HG03571 (cell line): ENCODE data around the gene ADRA2B.

Experiments used
- ATAC-seq: cut with Tn5 transposase; IDR thresholded peaks from one replicate; pipeline ENCODE4 v1.9.1; 2021; ENCODE audit not compliant: unreplicated experiment

Gene ADRA2B

DNA sequence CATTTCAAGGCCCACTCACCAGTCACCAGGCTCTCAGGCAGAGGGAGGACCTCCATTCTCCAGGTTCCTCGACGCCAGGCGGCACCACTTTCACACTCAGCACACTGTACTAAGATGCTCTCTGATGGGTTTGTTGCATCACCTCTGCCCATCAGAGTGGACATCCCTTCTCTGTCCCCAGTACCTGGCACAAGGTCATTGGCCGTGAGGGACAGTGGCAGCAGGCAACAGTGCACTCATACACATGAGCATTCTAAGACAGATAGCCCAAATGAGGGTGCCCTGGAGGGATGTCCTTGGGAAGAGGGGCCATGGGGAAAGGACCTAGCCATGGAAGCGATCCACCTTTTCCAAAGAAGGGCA lies 3.0 kb upstream of the ADRA2B start:
- ATAC-seq = no peak

DNA sequence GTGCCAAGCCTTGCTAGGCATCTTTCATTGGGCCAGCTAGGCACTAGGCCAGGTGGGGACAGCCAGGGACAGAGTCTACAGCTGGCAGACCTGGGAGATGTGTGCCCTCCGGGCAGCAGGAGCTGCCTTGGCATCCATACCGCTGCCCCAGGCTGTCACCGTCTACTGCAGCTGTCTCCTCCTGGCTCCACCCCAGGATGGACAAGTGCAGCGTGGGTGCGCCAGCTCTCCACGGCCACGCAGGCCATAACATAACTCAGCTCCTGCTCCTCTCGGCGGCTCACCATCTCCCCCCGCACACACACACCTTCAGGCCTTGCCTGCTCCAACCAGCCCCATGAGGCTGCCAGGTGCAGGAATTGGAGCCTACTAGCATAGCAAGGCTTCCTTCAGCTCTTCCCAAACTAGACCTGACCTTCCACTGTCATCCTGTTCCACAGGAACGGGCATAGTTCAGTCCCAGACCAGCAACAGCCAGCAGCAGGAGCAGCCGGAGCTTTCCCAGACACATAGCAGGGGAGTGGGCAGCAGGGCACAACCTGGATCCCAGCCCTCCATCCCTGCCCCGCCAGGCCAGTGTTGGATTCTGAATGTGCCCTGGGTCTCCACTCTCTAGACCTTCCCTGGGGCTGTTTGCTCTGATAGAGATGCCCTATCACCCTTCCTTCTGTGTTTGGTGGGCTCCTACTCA lies 2.5 kb upstream of the ADRA2B start:
- ATAC-seq = no peak

DNA sequence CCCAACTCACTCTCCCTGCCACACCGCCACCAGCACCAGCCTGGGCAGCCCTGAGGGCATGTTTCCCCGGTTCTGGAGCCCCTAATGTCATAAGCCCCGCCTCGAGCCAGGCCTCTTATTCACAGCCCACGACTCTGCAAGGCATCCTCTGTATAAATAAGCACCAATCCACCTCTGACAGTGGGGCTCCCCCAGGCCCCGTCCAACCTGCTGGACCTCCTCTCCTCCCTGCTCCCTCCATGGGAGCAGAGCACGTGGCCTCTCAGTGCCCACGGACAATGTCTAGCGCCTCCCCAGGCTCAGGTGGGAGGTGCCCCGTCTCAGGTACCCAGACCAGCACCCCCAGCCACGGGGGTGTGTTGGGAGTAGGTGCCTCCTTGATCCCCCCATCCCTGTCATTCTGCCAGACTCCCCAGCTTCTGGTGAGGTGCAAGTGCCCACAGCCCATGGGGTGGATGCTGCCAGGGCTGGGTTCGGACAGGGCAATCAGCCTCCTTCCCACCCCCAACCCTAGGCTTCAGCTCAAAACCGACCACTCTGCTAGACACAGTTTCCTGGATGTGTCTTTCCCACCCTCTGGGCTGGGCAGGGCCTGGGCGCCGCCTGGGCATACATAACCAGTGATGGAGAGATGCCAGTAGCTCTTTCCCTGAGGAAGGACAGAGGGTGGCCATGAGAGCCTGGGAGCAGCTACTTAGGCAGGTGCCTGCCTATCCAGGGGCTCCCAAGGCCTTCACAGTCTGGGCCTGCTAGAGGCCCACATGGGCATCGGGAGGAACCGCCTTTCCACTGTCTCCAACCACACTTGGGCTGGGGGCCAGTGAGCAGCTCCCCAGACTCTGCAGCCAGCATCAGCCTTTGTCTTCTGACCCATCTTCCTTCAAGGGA lies 1.6 kb upstream of the ADRA2B start:
- ATAC-seq = no peak

DNA sequence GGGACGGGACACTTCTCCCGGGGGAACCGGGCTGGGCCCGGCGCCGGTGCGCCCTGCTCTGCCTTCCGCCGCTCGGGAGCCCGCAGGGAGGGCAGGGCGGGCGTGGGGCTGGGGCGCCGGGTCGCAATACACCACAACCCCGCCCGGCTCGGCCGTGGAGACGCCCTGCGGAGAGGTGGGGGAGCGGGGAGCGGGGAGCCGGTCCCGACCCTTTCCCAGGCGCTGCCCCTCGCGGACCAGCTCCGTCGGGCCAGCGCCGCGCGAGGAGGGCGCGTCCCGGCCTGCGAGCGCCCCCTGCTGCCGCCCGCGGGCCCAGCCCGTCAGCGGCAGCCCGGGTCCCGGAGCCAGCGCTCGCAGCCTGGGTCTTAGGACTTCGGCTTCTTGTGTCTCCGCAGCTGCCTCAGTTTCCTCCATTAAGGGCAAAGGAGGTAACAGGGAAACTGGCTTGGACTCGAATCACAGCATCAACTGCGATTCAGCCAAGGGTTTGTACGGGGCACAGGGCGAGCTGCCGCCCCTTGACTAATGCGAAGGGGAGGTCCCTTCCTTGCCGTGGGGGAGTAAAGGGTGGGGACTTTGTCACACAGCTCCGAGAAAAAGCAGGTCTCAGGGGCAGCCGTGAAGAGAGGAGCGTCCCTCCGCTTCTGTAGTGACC lies 635 bp upstream of the ADRA2B start:
- peak; percentile 65 for ATAC-seq

DNA sequence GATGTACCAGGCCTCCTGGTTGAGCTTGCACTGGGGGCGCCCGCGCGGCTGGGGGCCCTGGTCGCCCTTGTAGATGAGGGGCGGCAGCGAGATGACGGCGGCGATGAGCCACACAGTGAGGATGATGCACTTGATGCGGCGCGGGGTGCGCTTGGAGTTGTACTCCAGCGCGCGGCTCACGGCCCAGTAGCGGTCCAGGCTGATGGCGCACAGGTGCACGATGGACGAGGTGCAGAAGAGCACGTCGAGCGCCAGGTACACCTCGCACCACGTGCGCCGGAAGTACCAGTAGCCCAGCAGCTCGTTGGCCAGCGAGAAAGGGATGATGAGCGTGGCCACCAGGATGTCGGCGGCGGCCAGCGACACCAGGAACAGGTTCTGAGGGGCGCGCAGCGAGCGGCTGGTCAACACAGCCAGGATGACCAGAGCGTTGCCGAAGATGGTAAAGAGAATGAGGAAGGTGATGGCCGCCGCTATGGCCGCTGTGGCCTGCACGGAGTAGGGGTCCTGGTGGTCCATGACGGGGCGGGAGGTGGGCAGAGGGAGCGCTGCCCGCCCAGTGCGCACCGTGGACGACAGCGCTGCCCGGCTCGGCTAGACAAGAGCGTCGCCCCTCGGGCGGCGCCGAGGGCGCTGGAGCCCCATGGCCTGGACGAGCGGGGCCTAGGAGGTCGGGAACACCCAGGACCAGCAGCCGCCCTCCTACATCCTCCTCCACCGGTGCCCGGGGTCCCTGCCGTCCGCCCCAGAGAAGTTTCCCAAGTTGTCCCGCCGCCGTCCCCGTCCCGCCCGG lies 544 bp downstream of the ADRA2B start:
- no peak for ATAC-seq

DNA sequence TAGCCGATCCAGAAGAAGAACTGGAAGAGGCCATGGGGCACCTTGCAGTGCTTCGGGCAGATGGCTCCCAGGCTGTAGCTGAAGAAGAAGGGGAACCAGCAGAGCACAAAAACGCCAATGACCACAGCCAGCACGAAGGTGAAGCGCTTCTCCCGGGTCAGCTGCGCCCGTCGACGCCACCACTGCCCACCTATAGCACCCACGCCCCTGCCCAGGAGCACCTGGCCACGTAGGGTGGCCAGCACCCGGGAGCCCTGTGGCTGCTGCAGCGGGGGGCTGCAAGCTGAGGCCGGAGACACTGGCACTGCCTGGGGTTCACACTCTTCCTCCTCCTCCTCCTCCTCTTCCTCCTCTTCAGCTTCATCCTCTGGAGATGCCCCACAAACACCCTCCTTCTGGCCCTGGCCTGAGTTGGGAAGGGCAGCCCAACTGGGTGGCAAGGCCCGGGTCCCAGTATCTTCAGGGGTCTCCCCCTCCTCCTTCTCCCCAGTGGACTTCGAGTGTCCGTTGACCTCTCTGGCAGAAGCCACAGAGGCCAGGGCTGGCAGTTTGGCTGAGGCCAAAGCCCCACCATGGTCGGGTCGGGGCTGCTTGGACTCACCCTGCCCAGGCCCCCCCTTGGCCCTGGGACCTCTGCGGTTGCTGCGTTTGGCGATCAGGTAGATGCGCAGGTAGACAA lies 1.3 kb downstream of the ADRA2B start:
- ATAC-seq = no peak

DNA sequence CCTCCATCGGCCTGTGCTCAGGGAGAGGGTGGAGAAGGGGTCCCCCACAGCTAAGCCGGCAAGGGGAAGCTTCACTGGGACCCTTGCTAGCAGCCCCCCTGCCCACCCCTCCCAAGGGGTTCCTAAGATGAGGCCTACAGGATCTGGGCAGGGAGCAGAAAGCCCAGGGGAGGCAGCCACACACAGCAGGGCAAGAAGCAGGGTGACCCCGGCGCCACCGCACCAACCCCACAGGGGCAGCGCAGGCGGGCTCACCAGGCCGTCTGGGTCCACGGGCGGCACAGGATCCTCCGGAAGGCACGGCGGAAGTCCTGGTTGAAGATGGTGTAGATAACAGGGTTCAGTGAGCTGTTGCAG lies 1.8 kb downstream of the ADRA2B start:
- no peak for ATAC-seq

DNA sequence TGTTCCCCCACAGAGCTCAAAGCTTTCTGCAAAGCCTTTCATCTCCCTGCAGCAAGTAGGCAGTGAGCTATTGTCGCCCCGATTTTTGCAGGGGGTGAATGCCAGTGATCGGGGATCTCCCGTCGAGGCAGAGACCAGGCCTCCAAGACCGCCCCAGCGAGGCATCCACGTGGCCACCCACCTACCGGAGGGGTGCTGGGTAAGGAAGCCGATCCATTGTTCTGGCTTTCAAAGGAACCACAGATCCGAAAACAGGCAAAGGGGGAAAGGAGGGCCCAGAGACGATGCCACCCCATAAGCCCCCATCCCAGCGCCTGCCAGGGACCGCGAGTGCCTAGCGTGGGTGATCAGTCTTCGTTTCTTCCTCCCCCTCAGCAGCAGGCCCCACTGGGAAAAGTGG lies 2.4 kb downstream of the ADRA2B start:
- ATAC-seq = no peak

DNA sequence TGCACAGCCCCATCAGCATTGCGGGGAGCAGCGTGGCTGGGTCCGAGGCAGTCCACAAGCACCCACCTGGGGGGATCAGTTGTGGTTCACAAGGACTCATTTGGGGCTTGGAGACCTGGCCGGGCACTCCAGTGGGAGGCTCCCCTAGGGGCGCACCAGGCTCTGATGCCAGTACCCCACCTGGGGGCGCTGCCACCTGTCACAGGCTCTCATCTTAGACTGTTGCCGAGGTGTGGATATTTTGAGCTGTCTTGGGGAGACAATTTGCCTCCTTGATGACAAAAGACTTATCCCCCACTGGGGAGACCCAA lies 3.0 kb downstream of the ADRA2B start:
- no peak for ATAC-seq

DNA sequence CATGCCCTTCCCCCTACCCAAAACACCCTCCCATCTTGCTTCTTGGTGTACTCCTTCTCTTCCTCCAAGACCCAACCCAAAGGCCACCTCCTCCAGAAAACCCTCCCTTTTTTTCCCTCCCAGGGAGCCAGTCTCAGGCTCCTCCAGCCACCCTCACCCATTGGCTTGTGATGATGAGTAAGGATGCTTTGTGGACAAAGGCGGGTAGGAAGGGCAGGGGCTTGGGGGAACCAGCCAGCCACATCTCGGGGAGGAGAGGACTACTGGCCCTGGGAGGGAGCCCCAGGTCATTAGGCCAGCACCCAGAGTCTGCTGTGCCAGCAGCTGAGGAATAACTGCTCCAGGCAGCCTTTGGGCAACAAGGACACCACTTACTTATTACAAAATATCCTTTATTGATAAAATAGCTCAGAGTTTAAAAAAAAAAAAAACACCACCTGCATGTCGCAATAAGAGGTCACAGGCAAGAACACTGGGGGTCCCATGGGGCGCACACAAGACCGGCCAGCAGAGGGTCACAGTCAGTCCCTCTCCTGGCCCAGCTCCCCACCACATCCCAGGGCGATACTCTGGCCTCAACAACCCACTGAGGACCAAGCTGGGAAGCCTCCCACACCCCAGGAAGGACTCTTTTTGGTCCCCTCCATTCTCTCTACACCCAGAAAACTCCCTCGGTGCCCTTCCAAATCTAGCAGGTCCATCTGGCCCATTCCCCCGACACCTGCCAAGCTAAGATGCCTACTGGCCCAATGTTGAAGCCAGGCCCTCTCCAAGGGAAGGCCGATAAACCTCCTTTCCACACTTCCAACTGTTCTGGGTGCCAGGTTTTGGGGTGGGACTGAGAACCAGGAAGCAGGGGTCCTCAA lies 3.6 kb downstream of the ADRA2B start:
- ATAC-seq = no peak

DNA sequence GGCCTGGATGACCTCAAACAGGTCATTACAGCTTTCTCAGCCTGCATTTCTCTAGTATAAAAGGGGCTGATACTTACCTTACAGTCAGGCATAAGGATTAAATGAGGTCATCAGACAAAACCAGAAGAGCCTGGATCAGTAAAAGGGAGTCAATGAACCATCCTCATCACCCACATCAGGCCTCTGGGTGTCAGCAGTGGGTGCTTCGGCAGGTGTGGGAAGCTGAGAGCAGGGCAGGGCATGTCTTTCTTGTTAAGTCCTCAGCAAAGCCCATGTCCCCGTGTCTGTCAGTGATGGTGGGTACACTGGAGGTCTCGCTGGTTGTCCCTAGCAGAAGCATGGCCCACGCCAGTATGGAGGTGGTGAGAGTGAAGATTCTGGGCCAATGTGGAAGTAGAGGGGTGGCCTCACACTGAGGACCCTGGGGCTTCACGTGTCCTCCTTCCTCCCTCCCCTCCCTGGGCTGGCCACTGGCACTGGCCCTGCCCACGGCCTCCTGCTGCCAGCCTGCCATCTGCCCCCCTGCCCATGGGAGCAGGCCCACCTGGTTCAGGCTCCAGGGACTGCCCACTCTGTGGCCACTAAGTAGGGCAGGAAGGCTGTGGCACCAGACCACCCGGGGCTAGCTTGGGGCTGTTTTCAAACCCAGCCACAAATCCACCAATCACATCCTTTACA lies 4.4 kb downstream of the ADRA2B start:
- ATAC-seq = no peak

DNA sequence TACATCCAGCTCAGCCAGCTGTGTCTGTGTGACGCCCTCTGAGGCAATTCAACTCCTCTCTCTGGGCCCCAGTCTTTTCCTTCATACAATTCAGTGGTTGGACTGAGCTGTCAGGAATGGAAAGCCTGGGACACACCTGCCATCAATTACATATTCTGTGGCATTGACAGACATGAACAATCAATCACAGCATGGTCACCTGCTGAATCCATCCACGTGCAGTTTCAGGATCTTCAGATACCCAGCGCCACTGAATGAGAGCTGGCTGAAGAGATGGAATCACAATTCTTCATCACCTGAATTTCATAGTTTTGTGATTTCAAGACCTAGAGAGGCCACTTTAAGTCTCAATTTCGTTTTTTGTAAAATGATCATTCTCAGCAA lies 5.1 kb downstream of the ADRA2B start:
- ATAC-seq = no peak

DNA sequence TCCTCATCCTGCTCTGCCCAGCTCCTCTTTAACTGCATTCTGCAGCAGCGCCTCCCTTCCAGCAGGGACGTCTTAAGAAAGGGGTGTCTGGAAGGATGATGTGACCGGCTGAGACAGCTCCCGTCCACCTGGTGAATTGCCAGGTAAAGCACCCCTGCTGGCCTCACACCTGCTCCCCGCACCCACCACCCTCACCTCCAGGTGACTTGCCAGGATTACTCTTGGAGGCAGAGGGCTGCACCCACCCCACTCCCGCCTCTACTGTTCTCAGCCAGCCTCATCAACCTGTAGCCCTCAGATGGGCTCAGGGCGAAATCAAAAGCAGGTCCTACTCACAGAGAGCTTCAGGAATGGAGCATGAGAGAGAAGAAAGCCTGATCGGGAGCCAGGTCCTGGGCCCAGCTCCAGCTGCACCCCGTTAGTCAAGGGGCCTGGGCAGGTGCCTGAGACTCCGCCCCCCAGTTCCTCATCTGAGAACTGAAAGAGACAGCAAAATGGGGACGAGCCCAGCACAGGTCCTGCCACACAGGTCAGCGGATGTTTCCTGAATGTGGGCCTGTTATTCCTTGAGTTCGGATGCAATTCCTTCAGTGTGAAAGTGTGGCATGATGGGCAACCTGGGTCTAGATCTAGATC lies 5.6 kb downstream of the ADRA2B start:
- ATAC-seq = no peak

DNA sequence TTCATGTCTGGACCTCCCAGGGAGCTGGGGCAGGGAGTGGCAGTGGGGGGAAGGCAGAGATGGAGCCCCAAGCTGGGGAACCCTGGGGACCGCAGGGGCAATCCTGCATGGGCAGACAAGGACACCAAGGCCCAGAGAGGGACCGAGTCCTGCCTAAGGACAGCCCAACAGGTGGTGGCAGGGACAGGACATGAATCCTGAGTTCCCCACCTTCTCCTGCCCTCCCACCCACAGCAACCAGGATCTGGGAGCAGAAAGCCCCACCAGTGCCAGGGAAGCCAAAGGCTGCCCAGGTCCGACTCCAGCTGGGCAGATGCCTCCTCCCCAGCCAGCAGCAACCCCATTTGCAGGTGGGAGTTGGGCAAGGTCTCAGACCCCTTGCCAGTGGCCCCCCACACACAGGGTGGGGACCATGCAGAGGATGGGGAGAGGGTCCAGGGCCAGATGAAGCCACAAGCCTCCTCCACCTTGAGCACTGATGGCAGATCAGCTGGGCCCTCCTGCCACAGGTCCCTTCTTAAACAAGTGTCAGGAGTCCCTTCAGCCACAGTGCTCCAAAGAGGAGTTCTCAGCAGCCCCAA lies 6.3 kb downstream of the ADRA2B start:
- ATAC-seq = no peak

DNA sequence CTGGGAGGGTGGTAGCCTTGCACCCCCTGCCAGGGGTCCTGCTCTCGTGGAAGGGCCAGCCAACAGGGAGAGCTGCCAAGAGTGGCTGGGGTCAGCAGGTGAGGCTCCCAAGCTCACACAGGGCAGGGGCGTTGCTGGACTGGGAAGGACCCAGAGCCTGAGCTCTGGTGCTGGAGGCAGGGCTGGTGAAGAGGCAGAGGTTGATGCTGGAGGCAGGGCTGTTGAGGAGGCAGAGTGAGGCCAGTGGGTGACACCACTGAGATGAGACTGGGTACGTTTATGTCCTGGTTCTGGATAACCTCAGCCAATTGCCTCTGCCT lies 7.0 kb downstream of the ADRA2B start:
- ATAC-seq = no peak

DNA sequence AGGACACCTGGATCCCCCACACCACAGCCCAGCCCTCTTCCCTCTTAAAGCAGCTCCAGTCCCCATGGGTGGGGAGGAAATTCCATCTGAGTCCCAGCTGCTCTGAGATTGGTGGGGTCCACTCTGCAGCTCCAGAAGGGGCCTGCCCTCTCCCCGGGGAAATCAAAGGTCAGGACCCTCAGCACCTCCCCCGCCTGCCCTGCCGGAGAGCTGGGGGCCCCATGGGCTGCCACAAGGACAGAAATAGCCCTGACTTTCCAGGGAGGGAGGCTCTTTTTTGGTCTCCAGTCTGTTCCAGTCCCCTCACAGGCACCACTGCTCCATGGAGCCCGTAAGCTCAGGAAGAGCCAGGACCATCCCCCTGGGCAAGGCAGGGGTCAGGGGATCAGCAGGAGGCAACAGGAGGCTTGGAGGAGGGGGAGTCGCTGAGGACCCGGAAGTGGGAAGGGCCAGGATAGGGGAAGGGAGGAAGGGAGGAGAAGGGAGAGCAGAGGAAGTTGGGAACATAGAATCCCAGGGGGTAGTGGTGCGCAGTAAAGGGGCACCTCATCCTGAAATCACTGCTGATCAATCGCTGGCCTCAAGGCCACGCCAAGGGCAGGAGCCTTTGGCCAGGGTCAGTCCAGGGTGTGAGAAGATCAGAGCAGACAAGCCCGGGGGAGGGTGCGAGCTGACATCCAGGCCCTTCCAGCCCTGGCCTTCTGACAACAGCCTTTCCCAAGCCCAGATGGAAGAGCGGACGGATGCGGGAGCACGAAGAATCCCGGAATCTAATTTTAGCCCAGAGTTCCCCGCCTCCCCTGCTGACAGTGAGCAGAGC lies 7.6 kb downstream of the ADRA2B start:
- no peak for ATAC-seq

DNA sequence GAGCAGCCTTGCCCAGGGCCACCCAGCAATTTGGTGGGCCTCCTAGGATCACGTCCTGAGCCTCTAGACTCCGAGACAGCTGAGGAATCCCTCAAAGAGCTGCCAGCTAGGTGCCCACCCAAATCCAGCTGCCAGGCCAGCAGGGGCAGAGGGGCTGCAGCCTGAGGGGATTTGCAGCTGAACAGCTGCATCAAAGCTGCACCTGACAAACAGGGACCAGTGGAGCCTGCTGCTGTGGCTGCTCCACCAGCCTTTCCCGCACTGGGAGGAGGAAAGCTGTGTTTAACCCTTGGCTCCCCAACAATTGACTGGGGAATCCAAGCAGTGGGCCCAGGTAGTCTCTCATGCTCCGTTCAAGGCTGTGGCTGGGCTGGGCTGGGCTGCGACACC lies 8.2 kb downstream of the ADRA2B start:
- no peak for ATAC-seq

DNA sequence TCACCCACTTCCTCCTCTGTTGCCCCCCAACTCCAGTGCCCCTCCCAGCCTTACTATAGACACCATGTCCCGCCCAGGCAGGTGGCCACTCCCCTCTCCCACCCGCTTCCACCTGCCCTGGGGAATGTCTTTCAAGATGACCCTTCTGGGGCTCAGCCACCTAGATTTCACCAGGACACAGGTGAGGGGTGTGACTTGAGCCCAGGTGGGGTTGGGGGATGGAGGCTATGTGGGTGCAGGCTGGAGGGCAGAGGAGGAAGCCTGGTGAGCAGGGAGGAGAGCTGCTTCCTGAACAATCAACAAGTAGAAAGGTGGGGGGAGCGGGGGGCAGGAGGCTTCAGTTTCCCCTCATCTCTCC lies 8.7 kb downstream of the ADRA2B start:
- no peak for ATAC-seq
